ENCODE data around the gene MYCBPAP.

MYCBPAP gene

DNA sequence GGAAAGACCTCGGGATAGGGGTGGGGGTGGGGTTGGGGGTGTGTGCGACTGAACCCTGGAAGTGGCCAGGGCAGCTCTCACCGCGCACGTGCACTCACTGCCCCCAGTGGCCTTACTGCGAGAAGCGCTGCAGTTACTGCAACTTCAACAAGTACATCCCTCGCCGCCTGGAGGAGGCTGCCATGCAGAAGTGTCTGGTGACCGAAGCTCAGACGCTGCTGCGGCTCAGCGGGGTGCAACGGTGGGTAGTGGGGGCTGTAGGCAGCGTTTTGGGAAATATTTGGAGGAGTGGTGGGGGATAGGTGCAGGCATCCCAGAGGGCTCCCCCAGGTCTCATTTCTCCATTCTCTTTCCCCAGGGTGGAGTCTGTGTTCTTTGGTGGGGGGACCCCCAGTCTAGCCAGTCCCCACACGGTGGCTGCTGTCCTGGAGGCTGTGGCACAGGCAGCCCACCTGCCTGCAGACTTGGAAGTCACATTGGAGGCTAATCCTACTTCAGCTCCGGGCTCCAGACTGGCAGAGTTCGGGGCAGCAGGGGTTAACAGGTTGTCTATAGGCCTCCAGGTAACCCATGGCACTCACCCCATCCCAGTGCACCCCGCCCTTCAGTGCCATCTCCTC, 28.6 kb upstream of the MYCBPAP start:
- Histone ChIP-seq H3K9ac (ENCODE audit: low read length) (peak overlapping the region; percentile 52), H3K4ac (ENCODE audit: low read depth, low read length) (no peak overlapping the region), H3K4me2 (ENCODE audit: low read length) (peak overlapping the region; percentile 26), H3K4me1 (ENCODE audit: control insufficient read depth, low read depth, low read length) (no peaks in the 10 kb centered on the region), H3K23ac (ENCODE audit: low read length) (no peak overlapping the region), H3K79me2 (ENCODE audit: control insufficient read depth, insufficient read depth, low read length) (no peaks in the 10 kb centered on the region), H4K8ac (ENCODE audit: low read depth, low read length) (no peak overlapping the region), H3K18ac (ENCODE audit: low read length) (no peak overlapping the region), H3K79me1 (ENCODE audit: low read length) (no peaks in the 10 kb centered on the region), H2AK5ac (ENCODE audit: low read length) (no peak overlapping the region), H3K4me3 (ENCODE audit: low read length) (peak overlapping the region; percentile 27), H3K27me3 (ENCODE audit: insufficient read depth, low read length, poor library complexity) (no peaks in the 10 kb centered on the region), H3K56ac (ENCODE audit: low read length) (peak overlapping the region; percentile 63), H2BK15ac (replicated peaks; ENCODE audit: low read depth) (no peak overlapping the region), H2BK5ac (ENCODE audit: low read length) (no peak overlapping the region), H3K36me3 (ENCODE audit: control insufficient read depth, insufficient read depth, low read length) (no peaks in the 10 kb centered on the region), H3K27ac (ENCODE audit: low read depth, low read length) (no peak overlapping the region), H2BK120ac (ENCODE audit: low read depth, low read length) (no peak overlapping the region), H4K5ac (ENCODE audit: low read length) (no peak overlapping the region)
- no CpG with 5 or more reads among the region's 19 CpGs for WGBS (ENCODE audit: extremely low coverage, insufficient coverage, low lambda C conversion rate)
- DNase-seq, result peak; percentile 95

DNA sequence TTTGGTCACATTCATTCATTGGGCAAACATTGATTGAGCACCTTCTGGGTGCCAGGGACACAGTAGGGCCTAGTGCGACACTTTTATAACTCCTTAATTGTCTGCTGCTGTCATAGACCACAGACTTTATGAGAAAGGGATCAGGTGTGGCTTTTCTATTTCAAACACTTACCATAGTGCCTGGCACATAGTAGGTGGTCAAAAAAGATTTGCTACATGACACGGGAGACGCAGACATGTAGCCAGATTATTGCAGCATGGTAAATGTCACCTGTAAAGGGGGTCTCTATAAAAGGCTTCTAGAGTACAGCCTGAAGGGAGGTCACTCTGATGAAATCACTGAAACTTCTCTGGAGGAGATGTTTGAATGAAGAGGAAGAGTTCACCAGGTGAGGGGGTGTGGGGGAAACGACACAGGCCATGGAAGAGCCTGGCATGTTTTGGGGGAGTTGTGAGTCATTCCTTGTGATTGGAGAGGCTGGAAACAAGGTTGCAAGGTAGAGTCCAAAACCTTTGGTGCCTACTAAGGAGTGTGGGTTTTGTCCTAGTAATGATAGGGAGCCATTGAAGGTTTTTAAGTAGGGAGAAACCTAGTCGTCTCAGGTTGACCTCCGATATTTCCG, 28.0 kb upstream of the MYCBPAP start:
- H3K18ac ChIP-seq (ENCODE audit: low read length), result no peak overlapping the region
- no CpG with 5 or more reads among the region's 7 CpGs for WGBS (ENCODE audit: extremely low coverage, insufficient coverage, low lambda C conversion rate)
- H2BK15ac ChIP-seq (replicated peaks; ENCODE audit: low read depth), result no peak overlapping the region
- DNase-seq, result no peak
- H2AK5ac ChIP-seq (ENCODE audit: low read length), result no peak overlapping the region
- no peak overlapping the region for H2BK5ac ChIP-seq (ENCODE audit: low read length)
- no peak overlapping the region for H4K5ac ChIP-seq (ENCODE audit: low read length)
- no peaks in the 10 kb centered on the region for H3K79me1 ChIP-seq (ENCODE audit: low read length)
- H3K4me2 ChIP-seq (ENCODE audit: low read length), result no peak overlapping the region
- H2BK120ac ChIP-seq (ENCODE audit: low read depth, low read length), result no peak overlapping the region
- no peak overlapping the region for H4K8ac ChIP-seq (ENCODE audit: low read depth, low read length)
- no peaks in the 10 kb centered on the region for H3K36me3 ChIP-seq (ENCODE audit: control insufficient read depth, insufficient read depth, low read length)
- H3K23ac ChIP-seq (ENCODE audit: low read length), result no peak overlapping the region
- no peak overlapping the region for H3K56ac ChIP-seq (ENCODE audit: low read length)
- no peak overlapping the region for H3K27ac ChIP-seq (ENCODE audit: low read depth, low read length)
- H3K27me3 ChIP-seq (ENCODE audit: insufficient read depth, low read length, poor library complexity), result no peaks in the 10 kb centered on the region
- no peaks in the 10 kb centered on the region for H3K79me2 ChIP-seq (ENCODE audit: control insufficient read depth, insufficient read depth, low read length)
- H3K4me1 ChIP-seq (ENCODE audit: control insufficient read depth, low read depth, low read length), result no peaks in the 10 kb centered on the region
- no peak overlapping the region for H3K4ac ChIP-seq (ENCODE audit: low read depth, low read length)
- no peak overlapping the region for H3K4me3 ChIP-seq (ENCODE audit: low read length)
- no peak overlapping the region for H3K9ac ChIP-seq (ENCODE audit: low read length)

DNA sequence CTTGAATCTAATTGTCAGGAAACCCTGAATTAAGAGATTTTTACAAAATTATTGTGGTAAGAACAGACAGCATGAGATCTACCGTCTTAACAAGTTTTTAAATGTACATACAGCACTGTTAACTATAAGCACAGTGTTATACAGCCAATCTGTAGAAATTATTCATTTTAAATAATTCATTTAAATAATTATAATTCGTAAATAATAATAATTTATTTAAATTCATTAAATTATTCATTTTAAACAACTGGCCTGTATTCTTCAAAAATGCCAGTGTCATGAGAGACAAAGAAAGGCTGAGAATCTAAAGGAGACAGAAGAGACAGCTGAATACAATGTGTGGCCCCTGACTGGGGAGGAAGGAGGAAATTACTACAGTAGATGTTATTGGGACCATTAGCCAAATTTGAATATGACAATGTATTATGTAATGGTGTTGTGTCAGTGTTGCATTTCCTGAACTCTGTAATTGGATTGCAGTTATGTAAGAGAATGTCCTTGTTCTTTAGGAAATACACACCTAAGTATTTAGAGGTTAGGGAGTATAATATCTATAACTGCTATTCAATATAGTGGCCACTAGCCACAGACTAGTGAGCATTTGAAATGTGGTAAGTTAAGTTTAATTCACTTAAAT, 27.3 kb upstream of the MYCBPAP start:
- no peak overlapping the region for H3K23ac ChIP-seq (ENCODE audit: low read length)
- no peaks in the 10 kb centered on the region for H3K27me3 ChIP-seq (ENCODE audit: insufficient read depth, low read length, poor library complexity)
- H3K4me1 ChIP-seq (ENCODE audit: control insufficient read depth, low read depth, low read length), result no peaks in the 10 kb centered on the region

DNA sequence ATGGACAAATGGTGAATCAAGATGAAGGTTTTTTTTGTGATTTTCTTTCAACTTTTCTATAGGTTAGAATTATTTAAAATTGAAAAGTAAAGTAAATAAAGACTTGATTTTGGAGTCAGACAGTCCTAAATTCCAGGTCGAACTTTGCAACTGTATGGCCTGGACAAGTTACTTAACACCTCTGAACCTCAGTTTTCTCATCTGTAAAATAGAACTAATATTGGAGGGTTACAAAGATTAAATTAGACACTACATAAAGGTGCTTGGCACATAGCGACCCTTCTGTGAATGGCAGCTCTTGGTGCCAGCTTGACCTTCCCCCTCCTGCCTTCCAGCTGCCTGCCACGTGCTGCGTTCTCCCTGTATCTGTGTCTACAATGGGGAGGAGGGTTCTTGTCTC, 26.6 kb upstream of the MYCBPAP start:
- Histone ChIP-seq H3K79me1 (ENCODE audit: low read length) (no peaks in the 10 kb centered on the region), H2BK120ac (ENCODE audit: low read depth, low read length) (no peak overlapping the region), H3K4me3 (ENCODE audit: low read length) (no peak overlapping the region), H3K27ac (ENCODE audit: low read depth, low read length) (no peak overlapping the region), H3K36me3 (ENCODE audit: control insufficient read depth, insufficient read depth, low read length) (no peaks in the 10 kb centered on the region), H3K9ac (ENCODE audit: low read length) (no peak overlapping the region), H3K4me1 (ENCODE audit: control insufficient read depth, low read depth, low read length) (no peaks in the 10 kb centered on the region), H4K5ac (ENCODE audit: low read length) (no peak overlapping the region), H3K56ac (ENCODE audit: low read length) (no peak overlapping the region), H4K8ac (ENCODE audit: low read depth, low read length) (no peak overlapping the region), H2BK15ac (replicated peaks; ENCODE audit: low read depth) (no peak overlapping the region), H3K18ac (ENCODE audit: low read length) (no peak overlapping the region), H3K4ac (ENCODE audit: low read depth, low read length) (no peak overlapping the region), H3K79me2 (ENCODE audit: control insufficient read depth, insufficient read depth, low read length) (no peaks in the 10 kb centered on the region), H3K23ac (ENCODE audit: low read length) (no peak overlapping the region), H3K27me3 (ENCODE audit: insufficient read depth, low read length, poor library complexity) (no peaks in the 10 kb centered on the region), H2BK5ac (ENCODE audit: low read length) (no peak overlapping the region), H2AK5ac (ENCODE audit: low read length) (no peak overlapping the region), H3K4me2 (ENCODE audit: low read length) (no peak overlapping the region)
- no CpG with 5 or more reads among the region's 4 CpGs for WGBS (ENCODE audit: extremely low coverage, insufficient coverage, low lambda C conversion rate)
- DNase-seq, result no peak

More for the DNA sequence above, 27.3 kb upstream of the MYCBPAP start:
- H3K9ac ChIP-seq (ENCODE audit: low read length), result no peak overlapping the region
- no peak overlapping the region for H3K4me2 ChIP-seq (ENCODE audit: low read length)
- no peak overlapping the region for H3K56ac ChIP-seq (ENCODE audit: low read length)
- no peak for DNase-seq
- H2BK120ac ChIP-seq (ENCODE audit: low read depth, low read length), result no peak overlapping the region
- H3K4ac ChIP-seq (ENCODE audit: low read depth, low read length), result no peak overlapping the region
- no peak overlapping the region for H4K5ac ChIP-seq (ENCODE audit: low read length)
- H2BK15ac ChIP-seq (replicated peaks; ENCODE audit: low read depth), result no peak overlapping the region
- WGBS (ENCODE audit: extremely low coverage, insufficient coverage, low lambda C conversion rate), result 100% methylated on average over 1 of the region's 2 CpGs
- H3K27ac ChIP-seq (ENCODE audit: low read depth, low read length), result no peak overlapping the region
- H2AK5ac ChIP-seq (ENCODE audit: low read length), result no peak overlapping the region
- H3K79me2 ChIP-seq (ENCODE audit: control insufficient read depth, insufficient read depth, low read length), result no peaks in the 10 kb centered on the region
- no peaks in the 10 kb centered on the region for H3K36me3 ChIP-seq (ENCODE audit: control insufficient read depth, insufficient read depth, low read length)
- no peak overlapping the region for H3K18ac ChIP-seq (ENCODE audit: low read length)
- H3K4me3 ChIP-seq (ENCODE audit: low read length), result no peak overlapping the region
- H2BK5ac ChIP-seq (ENCODE audit: low read length), result no peak overlapping the region
- H4K8ac ChIP-seq (ENCODE audit: low read depth, low read length), result no peak overlapping the region
- H3K79me1 ChIP-seq (ENCODE audit: low read length), result no peaks in the 10 kb centered on the region

DNA sequence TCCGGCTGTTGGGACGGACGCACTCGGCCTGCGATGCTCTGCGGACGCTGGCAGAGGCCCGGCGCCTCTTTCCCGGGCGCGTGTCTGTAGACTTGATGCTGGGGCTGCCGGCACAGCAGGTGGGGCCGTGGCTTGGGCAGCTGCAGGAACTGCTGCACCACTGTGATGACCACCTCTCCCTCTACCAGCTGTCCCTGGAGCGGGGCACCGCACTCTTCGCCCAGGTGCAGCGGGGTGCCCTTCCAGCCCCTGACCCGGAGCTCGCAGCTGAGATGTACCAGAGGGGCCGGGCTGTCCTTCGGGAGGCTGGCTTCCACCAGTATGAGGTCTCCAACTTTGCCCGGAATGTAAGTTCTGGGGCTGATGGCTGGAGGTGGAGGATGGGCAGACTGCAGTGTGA, 26.1 kb upstream of the MYCBPAP start:
- Histone ChIP-seq H3K4me1 (ENCODE audit: control insufficient read depth, low read depth, low read length) (no peaks in the 10 kb centered on the region), H2BK15ac (replicated peaks; ENCODE audit: low read depth) (no peak overlapping the region), H2BK5ac (ENCODE audit: low read length) (no peak overlapping the region), H3K23ac (ENCODE audit: low read length) (no peak overlapping the region), H3K18ac (ENCODE audit: low read length) (no peak overlapping the region), H2AK5ac (ENCODE audit: low read length) (no peak overlapping the region), H3K9ac (ENCODE audit: low read length) (no peak overlapping the region), H3K79me2 (ENCODE audit: control insufficient read depth, insufficient read depth, low read length) (no peaks in the 10 kb centered on the region), H3K4ac (ENCODE audit: low read depth, low read length) (no peak overlapping the region), H2BK120ac (ENCODE audit: low read depth, low read length) (no peak overlapping the region), H3K27ac (ENCODE audit: low read depth, low read length) (no peak overlapping the region), H3K4me3 (ENCODE audit: low read length) (no peak overlapping the region), H3K27me3 (ENCODE audit: insufficient read depth, low read length, poor library complexity) (no peaks in the 10 kb centered on the region), H4K5ac (ENCODE audit: low read length) (no peak overlapping the region), H3K36me3 (ENCODE audit: control insufficient read depth, insufficient read depth, low read length) (no peaks in the 10 kb centered on the region), H3K56ac (ENCODE audit: low read length) (no peak overlapping the region), H3K4me2 (ENCODE audit: low read length) (no peak overlapping the region), H4K8ac (ENCODE audit: low read depth, low read length) (no peak overlapping the region), H3K79me1 (ENCODE audit: low read length) (no peaks in the 10 kb centered on the region)
- WGBS (ENCODE audit: extremely low coverage, insufficient coverage, low lambda C conversion rate), result no CpG with 5 or more reads among the region's 23 CpGs
- DNase-seq, result no peak
